Right hindlimb (tissue), 1 donor: ENCODE measurements around the gene RNF181.
"Not testable (repeated sequence)": the region's sequence is repeated elsewhere in the genome, so short reads cannot be mapped to it uniquely, and the experiment has no call there.

Experiments used
- DNase-seq: peaks from one replicate; pipeline ENCODE4 v3.0.0-alpha.2; 2018

The RNF181 gene

GRCh38 chr2:85617723-85618122 lies 22.2 kb downstream of the RNF181 start:
- not testable (repeated sequence) for DNase-seq

GRCh38 chr2:85619617-85620016 lies 24.1 kb downstream of the RNF181 start:
- no peak for DNase-seq

- no peak for DNase-seq
Measured at GRCh38 chr2:85621338-85621737, 25.8 kb downstream of the RNF181 start.

DNA sequence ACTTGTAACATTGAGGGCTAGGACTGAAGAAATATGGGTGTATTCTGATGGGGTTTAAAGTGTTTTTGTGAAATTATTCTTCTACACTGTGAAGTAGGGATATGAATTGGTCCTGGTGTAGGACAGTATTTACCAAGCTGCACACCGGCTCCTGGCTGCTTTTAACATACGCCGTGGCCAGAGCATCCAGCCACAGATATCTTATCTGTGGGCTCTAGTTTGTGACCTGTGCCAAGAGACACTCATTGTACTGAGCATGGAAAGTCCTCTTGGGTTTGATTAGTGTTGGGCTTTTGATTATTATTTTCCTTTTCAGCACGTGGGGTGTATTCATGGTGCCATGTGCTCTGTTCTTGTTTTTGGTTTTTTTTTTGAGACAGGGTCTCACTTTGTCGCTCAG lies 28.4 kb downstream of the RNF181 start:
- no peak for DNase-seq

DNA sequence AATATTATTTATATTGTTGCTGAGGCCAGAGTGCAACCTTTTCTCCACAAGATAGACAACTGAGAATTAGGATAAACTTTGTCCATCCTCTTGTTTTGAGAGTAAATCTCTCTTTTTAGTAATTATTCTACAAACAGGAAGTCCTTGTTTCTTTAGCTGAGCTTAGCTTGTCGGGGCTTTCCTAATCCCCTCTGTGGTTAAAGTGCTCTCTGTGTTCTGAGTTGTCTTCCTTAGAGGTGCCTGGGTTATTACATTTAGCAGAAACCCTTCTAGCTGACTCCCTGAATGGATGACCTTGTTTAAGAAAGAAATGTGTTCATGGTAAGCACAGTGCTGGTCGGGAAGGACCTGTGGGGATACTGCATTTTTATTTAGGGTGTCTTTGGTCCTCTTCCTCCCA lies 33.1 kb downstream of the RNF181 start:
- no peak for DNase-seq

GRCh38 chr2:85631316-85631715 lies 35.8 kb downstream of the RNF181 start:
- DNase-seq, result no peak

DNA sequence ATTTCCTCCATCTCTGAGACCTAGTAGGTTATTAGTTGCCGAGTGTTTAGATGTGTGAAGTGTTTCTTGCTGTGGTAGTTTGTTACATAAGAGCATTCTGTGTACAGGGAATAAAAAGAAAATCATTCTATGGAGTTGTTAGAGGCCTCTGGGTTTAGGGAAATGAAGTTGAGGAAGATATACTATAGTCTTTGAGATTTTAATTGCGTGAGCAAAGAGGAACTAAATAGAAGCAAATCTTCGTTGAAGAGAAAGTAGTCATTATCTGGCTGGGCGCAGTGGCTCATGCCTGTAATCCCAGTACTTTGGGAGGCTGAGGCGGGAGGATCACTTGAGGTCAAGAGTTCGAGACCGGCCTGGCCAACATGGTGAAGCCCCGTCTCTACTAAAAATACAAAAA lies 39.5 kb downstream of the RNF181 start:
- DNase-seq, result no peak

DNA sequence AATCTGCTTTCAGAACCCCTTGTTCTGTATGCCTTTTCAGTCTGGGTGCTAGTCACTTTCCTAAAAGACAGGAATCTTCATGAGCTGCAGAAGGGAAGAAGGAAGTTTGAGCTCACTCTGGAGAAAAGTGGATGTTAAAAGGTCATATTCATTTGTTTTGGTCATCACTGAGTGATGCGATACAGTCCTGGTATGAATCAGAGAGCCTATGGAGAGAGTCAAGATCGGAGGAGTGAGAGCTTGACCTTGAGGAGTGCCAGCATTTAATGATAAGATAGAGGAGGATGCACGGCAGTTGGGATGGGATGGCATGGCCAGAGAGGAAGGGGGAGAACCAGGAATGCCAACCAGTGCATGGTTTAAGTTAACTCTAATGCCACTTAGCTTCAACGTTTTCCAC lies 40.1 kb downstream of the RNF181 start:
- no peak for DNase-seq

DNA sequence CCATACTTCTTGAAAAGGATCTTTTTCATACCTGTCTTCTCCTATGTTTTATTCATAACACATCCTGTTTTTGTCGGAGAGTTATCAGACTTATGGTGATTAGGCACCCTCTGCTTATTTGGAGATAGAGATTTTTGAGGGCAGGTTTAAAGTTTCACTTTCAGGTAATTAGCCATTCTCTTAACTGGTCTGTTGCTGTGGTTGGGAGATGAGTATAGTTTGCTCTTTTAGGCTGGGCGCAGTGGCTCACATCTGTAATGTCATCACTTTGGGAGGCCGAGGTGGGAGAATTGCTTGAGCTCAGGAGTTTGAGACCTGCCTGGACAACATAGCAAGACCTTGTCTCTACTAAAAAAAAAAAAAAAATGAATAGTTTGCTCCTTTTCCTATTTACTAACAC lies 47.2 kb downstream of the RNF181 start:
- no peak for DNase-seq

- DNase-seq, result no peak
Measured at GRCh38 chr2:85644909-85645308, 49.4 kb downstream of the RNF181 start.

- DNase-seq, result no peak
Measured at GRCh38 chr2:85646166-85646565, 50.6 kb downstream of the RNF181 start.
